HG02870 (cell line): ENCODE measurements around the gene FAM83D.
A peak's percentile ranks its signal among the peaks of the same experiment; 100 is the strongest.

Experiments
- ATAC-seq: cut with Tn5 transposase; IDR thresholded peaks from one replicate; pipeline ENCODE4 v1.9.1; 2021; ENCODE audit warnings: mild to moderate bottlenecking, moderate library complexity; ENCODE audit not compliant: unreplicated experiment

FAM83D gene

GRCh38 chr20:38926142-38926933, at the start of gene FAM83D:
TSS of gene FAM83D (plus strand) at chr20:38926417. CDS start at chr20:38926443, 26 bp downstream.
- ATAC-seq: peak; percentile 90

GRCh38 chr20:38877483-38877882, 48.7 kb upstream of the FAM83D start:
- ATAC-seq: no peak

GRCh38 chr20:38878866-38879265, 47.4 kb upstream of the FAM83D start:
- ATAC-seq: no peak

GRCh38 chr20:38880952-38881735, 45.1 kb upstream of the FAM83D start:
- ATAC-seq: no peak

- no peak for ATAC-seq
Observed at GRCh38 chr20:38881806-38882440, 44.3 kb upstream of the FAM83D start.

GRCh38 chr20:38882600-38882999, 43.6 kb upstream of the FAM83D start:
- ATAC-seq: no peak

GRCh38 chr20:38883081-38883980, 42.9 kb upstream of the FAM83D start:
- no peak for ATAC-seq

- no peak for ATAC-seq
Observed at GRCh38 chr20:38883981-38884733, 42.1 kb upstream of the FAM83D start.

GRCh38 chr20:38885357-38885756, 40.9 kb upstream of the FAM83D start:
- no peak for ATAC-seq

- ATAC-seq: no peak
Observed at GRCh38 chr20:38888059-38888831, 38.0 kb upstream of the FAM83D start.

GRCh38 chr20:38889050-38889449, 37.2 kb upstream of the FAM83D start:
- no peak for ATAC-seq

- ATAC-seq: no peak
Observed at GRCh38 chr20:38889792-38890496, 36.3 kb upstream of the FAM83D start.

GRCh38 chr20:38890497-38890818, 35.8 kb upstream of the FAM83D start:
- ATAC-seq: no peak

GRCh38 chr20:38892091-38892981, 33.9 kb upstream of the FAM83D start:
- peak; percentile 64 for ATAC-seq

GRCh38 chr20:38893056-38893564, 33.1 kb upstream of the FAM83D start:
- ATAC-seq: no peak

GRCh38 chr20:38893565-38894090, 32.6 kb upstream of the FAM83D start:
- ATAC-seq: peak; percentile 48
